Ascending aorta (tissue), 2 donors: ENCODE results near the gene UNK. TPM values are rescaled to one million over a fixed set of nuclear protein-coding genes. Genes with fewer than 3 reads are reported as not detected.

ENCODE experiments used
- DNase-seq, 2 donors: peaks; one replicate each; pipeline ENCODE4 v3.0.0-alpha.2; 2019; ENCODE audit warnings: low spot score in 2 of 2
- H3K27ac ChIP-seq, 2 donors: fragments of 200-600 bp; sonication (generic); one replicate each; pipeline ENCODE4 v1.5.1; 2016 to 2017; ENCODE audit warnings: mild to moderate bottlenecking in 1 of 2
- H3K27me3 ChIP-seq: fragments of 200-600 bp; sonication (generic); one replicate; pipeline ENCODE4 v1.5.1; 2017
- H3K36me3 ChIP-seq, 2 donors: fragments of 200-600 bp; sonication (generic); one replicate each; pipeline ENCODE4 v1.5.1; 2016
- H3K4me1 ChIP-seq, 2 donors: fragments of 200-600 bp; sonication (generic); one replicate each; pipeline ENCODE4 v1.5.1; 2016 to 2017; ENCODE audit warnings: mild to moderate bottlenecking in 1 of 2
- H3K4me3 ChIP-seq, 2 donors: fragments of 200-600 bp; sonication (generic); one replicate each; pipeline ENCODE4 v1.5.1; 2016 to 2017; ENCODE audit warnings: mild to moderate bottlenecking in 1 of 2
- H3K9me3 ChIP-seq, 2 donors: fragments of 200-600 bp; sonication (generic); one replicate each; pipeline ENCODE4 v1.5.1; 2016
- intact Hi-C: fragments of 100-400 bp; cut with DNase I; formaldehyde crosslinking; loops from one replicate; pipeline ENCODE4 v1.15.1; 2023
- total RNA-seq: library from RNA; depleted of rRNA; stranded (reverse); fragments of >200 nt; gene quantifications from one replicate; pipeline ENCODE4 v1.1.0, GENCODE V29; 2016
- TF ChIP-seq, protein P1 (sequence below), 3 experiments: fragments of 200-600 bp in 2 of 3; fragments of 450-650 bp in 1 of 3; sonication (generic) in 2 of 3; IDR thresholded peaks; one replicate each; pipeline ENCODE4 v1.5.1; 2016 to 2019; ENCODE audit warnings: antibody characterized with exemption in 3 of 3, mild to moderate bottlenecking in 1 of 3, moderate library complexity in 1 of 3

Gene UNK
- total RNA-seq, 1 donor from 2014 or later = 73.9 TPM

DNA sequence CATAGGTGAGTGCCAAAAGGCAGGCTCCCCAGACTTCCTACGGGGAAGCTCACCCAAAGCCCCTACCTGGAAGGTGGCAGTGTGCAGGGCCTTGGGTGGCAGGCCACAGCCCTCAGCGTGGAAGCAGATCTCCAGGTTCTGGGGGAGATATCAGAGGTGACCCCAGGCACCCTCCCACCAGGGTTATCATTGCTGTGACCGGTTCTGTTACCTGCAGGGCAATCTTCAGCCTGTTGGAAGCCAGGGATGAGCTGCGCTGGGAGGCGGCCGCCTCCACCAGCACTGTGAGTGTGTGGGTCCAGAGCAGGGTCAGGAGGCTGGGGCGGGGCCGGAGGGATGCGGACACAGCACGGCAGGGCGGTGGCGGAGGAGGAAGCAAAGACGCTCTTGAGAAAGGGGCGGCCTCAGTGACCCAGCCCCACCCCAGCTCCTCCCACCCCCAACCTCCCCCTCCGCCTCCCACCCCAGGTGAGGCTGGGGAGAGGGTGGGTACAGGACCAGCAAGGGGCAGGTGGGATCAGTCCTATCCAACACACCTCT is 46.5 kb downstream of the UNK start:
- TF ChIP-seq, protein P1, sequence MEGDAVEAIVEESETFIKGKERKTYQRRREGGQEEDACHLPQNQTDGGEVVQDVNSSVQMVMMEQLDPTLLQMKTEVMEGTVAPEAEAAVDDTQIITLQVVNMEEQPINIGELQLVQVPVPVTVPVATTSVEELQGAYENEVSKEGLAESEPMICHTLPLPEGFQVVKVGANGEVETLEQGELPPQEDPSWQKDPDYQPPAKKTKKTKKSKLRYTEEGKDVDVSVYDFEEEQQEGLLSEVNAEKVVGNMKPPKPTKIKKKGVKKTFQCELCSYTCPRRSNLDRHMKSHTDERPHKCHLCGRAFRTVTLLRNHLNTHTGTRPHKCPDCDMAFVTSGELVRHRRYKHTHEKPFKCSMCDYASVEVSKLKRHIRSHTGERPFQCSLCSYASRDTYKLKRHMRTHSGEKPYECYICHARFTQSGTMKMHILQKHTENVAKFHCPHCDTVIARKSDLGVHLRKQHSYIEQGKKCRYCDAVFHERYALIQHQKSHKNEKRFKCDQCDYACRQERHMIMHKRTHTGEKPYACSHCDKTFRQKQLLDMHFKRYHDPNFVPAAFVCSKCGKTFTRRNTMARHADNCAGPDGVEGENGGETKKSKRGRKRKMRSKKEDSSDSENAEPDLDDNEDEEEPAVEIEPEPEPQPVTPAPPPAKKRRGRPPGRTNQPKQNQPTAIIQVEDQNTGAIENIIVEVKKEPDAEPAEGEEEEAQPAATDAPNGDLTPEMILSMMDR (IDR thresholded peaks at IDR 0.05) = no peak
- peaks cover 11 to 13% of the 10 kb centered on the region in 2 donors for H3K4me1 ChIP-seq
- no peak overlapping the region for H3K27ac ChIP-seq
- H3K36me3 ChIP-seq = peaks cover 21 to 38% of the 10 kb centered on the region in 2 donors
- no peaks in the 10 kb centered on the region for H3K27me3 ChIP-seq
- no peak overlapping the region for H3K4me3 ChIP-seq
- intact Hi-C loops = no loop called here
- no peaks in the 10 kb centered on the region for H3K9me3 ChIP-seq
- DNase-seq = no peak

DNA sequence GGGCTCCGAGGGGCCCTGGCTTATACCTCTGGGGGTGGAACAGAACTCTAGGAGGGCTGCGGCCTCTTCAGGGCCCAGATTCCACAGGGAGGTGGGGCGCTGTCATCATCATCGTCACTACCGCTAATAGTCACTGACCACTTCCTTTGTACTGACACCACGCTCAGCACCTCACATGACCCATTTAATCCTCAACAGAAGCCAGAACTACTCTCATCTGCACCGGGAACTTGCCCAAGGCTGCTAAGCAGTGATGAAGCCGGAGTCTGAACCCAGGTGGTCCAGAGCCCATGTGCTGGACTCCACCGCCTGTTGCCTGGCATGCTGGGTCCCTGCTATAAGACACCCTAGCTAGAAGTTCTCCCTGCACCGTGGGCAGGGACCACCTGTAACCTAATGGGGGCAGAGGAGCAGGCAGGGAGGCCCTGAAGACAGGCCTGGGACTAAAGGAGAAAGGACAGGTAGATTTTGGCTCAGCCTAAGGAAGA is 47.6 kb downstream of the UNK start:
- H3K36me3 ChIP-seq = peaks cover 21 to 45% of the 10 kb centered on the region in 2 donors
- H3K27ac ChIP-seq = peak overlapping the region in 1 of 2 donors; percentile 35
- intact Hi-C loops = no loop called here
- TF ChIP-seq, protein P1 (IDR thresholded peaks at IDR 0.05) = no peak
- no peaks in the 10 kb centered on the region for H3K9me3 ChIP-seq
- H3K27me3 ChIP-seq = no peaks in the 10 kb centered on the region
- peaks cover 8 to 11% of the 10 kb centered on the region in 2 donors for H3K4me1 ChIP-seq
- no peak overlapping the region for H3K4me3 ChIP-seq
- DNase-seq = no peak

DNA sequence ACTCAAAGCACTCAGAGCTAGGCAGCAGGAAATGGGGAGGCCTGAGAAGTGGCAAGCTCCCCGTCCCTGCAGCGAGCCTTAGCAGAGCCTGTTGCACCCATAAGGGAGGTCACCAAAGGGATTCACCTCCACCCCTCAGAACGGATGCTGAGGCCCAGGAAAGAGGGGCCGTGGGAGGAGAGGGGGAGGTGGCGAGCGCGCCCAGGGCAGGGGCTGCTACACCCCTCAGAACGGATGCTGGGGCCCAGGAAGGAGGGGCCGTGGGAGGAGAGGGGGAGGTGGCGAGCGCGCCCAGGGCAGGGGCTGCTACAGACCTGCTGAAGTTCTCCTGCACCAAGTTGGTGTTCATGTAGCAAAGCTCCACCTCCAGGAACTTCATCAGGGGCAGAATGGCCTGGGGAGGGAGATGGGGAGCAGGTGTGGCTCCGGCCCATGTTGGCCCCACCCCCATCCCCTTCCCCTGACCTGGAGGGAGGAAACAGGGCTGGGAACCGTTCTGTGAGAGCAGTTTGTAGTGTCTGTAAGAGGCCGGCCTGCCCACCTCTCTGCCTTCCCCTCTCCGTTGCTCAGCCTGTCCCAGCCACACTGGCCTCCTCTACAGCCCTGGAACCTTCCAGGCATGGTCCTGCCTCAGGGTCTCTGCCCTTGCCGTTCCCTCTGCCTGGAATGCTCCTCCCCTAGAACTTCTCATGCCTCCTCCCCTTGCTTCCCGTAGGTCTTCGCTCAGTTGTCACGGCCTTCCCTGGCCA is 48.2 kb downstream of the UNK start:
- Histone ChIP-seq H3K27ac (peak overlapping the region in 1 of 2 donors; percentile 35), H3K36me3 (peaks cover 21 to 45% of the 10 kb centered on the region in 2 donors), H3K27me3 (no peaks in the 10 kb centered on the region), H3K4me1 (peaks cover 2 to 5% of the 10 kb centered on the region in 2 donors), H3K9me3 (no peaks in the 10 kb centered on the region), H3K4me3 (no peak overlapping the region)
- no peak for DNase-seq
- intact Hi-C loops = no loop called here
- TF ChIP-seq, protein P1 (IDR thresholded peaks at IDR 0.05) = no peak

DNA sequence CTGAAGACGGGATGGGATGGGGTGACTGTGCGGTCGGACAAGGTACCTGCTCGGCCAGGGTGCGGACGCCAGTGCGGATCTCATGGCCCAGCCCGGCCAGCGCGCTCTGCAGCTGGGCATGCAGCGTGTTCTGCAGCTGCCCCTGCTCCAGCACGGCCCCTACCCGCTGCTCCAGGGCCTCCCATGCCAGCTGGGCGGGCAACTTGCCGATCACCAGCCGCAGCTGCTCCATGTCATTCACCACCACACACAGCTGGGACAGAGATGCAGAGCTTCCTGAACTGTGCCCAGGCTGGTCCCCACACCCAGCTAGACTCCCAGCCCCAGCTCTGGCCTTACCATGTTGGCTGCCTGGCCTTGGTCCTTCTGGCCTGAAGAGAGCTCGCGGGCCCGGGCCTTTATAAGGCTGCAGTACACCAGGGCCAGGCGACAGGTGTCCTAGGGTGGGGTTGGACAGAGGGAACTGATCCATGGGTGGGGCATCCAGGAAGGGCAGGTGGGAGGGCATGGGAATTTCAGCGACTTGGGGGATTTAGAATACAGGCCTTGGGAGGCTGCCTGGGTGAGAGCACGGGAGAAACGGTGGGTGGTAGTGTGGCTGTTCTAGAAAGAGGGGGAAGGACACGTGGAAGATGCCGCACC is 49.8 kb downstream of the UNK start:
- no peak for DNase-seq
- Histone ChIP-seq H3K27me3 (no peaks in the 10 kb centered on the region), H3K36me3 (peaks cover 17 to 55% of the 10 kb centered on the region in 2 donors), H3K4me3 (no peak overlapping the region), H3K9me3 (no peaks in the 10 kb centered on the region), H3K4me1 (no peaks in the 10 kb centered on the region), H3K27ac (no peak overlapping the region)
- intact Hi-C loops = no loop called here
- TF ChIP-seq, protein P1 (IDR thresholded peaks at IDR 0.05) = no peak

DNA sequence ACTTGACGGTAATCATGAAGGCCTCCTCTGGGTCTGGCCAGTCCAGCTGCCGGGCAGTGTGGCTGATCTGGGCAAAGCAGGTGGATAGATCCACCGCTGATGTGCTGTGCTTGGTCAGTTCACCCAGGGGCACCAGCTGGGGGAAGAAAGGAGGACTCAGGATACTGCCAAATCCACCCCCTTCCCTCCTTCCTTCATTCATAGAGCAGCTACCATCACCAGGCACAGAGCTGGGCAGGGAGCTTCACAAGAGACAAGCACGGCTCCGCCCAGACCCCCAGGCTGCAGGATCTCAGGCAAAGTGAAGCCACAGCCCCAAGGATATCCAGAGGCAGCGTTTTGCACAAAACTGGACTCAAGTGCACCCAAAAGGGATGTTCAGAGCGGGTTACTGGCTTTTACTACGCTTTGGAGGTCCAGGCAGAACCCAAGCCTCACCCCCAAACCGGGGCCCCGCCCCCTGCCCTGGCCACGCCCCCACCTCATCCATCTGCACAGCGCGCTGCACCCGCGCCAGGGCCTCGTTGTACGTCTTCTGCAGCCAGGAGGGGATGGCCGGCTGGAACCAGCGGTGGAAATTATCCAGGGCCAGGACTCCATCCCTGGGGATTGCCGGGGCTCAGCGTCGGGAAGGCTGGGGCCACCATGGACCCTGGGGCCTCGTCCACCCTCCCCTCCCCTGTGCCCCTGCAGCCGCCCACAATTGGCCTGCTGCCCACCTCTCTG is 50.5 kb downstream of the UNK start:
- TF ChIP-seq, protein P1 (IDR thresholded peaks at IDR 0.05) = no peak
- Histone ChIP-seq H3K9me3 (no peaks in the 10 kb centered on the region), H3K27me3 (no peaks in the 10 kb centered on the region), H3K27ac (no peak overlapping the region), H3K36me3 (peaks cover 17 to 54% of the 10 kb centered on the region in 2 donors), H3K4me1 (no peaks in the 10 kb centered on the region), H3K4me3 (no peak overlapping the region)
- DNase-seq = no peak
- intact Hi-C loops = no loop called here
